Glomerular endothelial cell (primary cell): ENCODE measurements around the gene SEMA4F. TPM values are rescaled to one million over a fixed set of nuclear protein-coding genes. Genes with fewer than 3 reads are reported as not detected.
"Not testable (repeated sequence)": the region's sequence is repeated elsewhere in the genome, so short reads cannot be mapped to it uniquely, and the experiment has no call there.

Experiments
- DNase-seq: peaks from one replicate; pipeline ENCODE4 v3.0.0-alpha.2; 2011; ENCODE audit warnings: low read depth, low spot score; ENCODE audit errors: extremely low read depth
- total RNA-seq: library from RNA; depleted of rRNA; stranded (reverse); fragments of >200 nt; gene quantifications from 2 replicates; pipeline ENCODE4 v1.2.3, GENCODE V29; 2015

The SEMA4F gene, protein sequence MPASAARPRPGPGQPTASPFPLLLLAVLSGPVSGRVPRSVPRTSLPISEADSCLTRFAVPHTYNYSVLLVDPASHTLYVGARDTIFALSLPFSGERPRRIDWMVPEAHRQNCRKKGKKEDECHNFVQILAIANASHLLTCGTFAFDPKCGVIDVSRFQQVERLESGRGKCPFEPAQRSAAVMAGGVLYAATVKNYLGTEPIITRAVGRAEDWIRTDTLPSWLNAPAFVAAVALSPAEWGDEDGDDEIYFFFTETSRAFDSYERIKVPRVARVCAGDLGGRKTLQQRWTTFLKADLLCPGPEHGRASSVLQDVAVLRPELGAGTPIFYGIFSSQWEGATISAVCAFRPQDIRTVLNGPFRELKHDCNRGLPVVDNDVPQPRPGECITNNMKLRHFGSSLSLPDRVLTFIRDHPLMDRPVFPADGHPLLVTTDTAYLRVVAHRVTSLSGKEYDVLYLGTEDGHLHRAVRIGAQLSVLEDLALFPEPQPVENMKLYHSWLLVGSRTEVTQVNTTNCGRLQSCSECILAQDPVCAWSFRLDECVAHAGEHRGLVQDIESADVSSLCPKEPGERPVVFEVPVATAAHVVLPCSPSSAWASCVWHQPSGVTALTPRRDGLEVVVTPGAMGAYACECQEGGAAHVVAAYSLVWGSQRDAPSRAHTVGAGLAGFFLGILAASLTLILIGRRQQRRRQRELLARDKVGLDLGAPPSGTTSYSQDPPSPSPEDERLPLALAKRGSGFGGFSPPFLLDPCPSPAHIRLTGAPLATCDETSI
- 8.1 and 11.3 TPM in 2 replicates for total RNA-seq

DNA sequence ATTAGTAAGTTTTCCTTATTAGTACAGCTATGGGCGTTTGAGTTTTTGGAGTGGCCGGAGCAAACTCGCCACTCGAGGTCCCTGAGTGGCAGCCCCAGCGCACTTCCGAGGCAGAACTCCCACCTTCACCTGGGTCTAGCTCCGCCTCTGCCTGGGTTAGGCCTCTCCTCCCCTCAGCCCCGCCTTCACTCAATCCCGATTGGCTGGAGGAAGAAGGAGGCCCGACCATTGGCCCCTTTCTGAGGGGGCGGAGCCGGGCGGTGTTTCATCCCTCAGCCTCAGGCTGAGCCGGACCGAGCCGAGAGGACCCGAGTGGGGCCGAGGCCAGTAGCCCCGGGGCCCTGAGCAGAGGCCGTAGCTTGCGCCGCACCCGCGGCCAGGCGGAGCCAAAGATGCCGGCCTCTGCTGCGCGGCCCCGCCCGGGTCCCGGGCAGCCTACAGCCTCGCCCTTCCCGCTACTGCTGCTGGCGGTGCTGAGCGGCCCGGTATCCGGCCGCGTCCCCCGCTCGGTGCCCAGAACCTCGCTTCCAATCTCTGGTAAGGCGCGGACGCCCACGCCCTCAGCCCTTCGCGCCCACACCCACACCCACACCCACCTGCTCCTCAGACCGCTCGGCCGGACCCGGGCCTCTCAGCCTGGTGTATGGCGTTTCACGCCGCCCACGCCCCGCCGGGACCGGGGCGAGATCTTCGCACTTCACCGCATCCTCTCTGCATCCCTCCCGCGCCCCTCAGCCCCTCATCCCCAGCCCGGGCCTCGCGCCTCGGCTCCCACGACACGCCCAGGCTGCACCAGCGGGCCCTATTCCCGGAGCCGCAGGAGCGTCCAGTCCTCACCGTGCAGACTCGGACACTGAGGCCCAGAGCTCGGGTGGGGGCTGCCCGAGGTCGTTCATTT, at the start of gene SEMA4F:
Gene SEMA4F, plus strand, starts transcription at position 263 of the 898 bp plus-strand sequence. Its CDS starts 130 bp downstream, at position 393.
- peak; percentile 33 for DNase-seq

DNA sequence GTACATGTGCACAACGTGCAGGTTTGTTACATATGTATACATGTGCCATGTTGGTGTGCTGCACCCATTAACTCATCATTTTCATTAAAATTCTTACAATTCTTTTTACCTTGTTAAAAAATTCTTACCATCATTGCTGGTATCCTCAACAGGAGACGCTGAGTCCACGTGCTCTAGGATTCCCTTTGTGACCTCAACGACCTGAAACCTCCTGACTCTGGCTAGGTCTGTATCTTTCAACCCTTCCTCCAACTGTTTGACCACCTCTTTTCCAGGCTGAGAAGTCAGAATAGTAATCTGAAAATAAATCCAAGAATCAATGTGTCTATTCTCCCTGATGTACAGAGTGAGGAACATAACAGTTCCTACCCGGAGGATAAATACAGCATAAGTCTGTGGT, 47.1 kb upstream of the SEMA4F start:
- DNase-seq: no peak

DNA sequence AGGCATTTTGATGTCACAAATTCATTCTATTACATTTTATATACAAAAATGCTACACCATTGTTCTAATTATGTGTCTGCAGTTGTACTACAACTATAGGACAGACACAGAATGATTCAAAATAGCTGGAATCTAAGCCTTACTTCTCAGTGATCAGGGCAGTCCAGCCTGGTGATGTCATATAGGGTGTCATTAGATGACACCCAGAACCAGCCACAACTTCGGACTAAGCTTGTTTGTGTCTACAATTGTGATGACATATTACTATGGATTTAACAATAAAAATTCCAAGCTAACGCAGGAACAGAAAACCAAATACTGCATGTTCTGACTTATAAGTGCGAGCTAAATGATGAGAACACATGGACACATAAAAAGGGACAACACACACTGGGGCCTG, 36.9 kb upstream of the SEMA4F start:
- no peak for DNase-seq

DNA sequence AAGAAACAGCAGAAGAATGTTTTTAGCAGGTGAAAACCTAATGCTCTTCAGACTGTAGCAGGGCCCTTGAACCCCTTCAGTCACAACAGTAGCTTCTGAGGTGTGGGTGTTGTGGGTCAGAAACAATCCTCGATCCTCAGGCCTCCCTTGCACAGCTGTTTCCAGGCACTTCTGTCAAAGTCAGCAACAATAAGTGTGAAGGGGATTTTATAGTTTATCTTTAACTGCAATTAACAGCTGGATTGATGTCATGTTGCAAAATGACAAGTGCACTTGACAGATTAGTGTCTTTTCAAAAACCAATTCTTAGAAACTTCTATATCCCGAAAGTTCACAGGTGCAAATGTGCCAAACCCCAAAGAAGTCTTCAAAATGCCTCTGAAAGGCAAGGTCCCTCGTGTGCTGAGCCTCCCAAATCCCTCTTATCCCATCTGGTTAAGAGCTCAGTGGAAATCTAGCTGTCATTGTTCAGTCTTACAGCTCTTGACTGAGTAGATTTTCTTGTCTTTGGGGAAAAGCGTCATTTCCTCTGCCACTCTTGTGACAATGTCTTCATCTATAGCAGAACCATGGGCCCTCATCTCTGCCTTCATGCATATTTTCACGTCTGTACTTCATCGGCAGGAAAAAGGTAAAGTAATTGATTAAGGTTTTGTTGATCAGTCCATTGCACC, 35.5 kb upstream of the SEMA4F start:
- DNase-seq: no peak

DNA sequence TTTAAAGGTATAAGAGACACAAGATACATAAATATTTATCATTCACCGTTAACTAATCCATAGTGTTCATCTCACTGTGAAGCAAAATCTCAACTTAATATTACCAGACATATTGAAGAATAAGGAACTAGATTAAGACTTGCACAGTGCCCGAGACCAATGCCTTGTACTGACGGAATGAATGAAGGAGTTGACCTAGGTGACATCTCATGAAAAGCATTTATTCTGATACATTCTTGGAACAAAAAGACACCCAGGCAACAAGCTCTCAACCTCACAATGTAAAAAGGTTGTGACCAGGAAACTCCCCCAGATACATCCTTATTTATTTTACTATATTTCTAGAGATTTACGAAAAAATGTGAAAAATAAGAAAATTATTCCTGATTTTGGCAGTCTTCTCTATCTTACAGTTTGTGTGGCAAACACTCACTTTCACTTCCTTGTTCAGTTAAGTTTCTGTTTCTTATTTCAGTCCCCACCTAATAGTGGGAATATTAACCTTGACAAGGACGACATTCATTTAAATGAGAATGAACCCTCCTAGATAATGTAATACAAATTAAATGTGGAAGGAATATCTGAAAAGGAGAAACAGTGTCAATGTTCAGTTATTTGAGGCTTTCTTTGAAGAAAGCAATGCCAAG, 34.3 kb upstream of the SEMA4F start:
- no peak for DNase-seq

DNA sequence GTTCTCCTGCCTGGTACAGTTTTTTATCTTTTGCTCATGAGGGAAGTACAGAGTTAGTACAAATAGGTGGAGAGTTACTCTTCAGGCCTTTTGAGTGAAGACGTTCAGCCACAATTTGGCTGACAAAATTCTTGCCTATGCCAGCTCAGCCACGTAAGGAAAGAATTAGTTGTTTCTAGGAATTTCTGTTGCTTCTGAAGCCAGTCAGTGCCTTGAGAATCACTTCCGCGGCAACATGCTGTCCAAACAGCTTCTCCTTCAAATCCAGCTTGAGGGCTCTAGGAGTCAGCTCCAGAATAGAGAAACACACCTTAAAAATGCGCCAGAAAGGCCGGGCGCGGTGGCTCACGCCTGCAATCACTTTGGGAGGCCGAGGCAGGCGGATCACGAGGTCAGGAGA, 33.4 kb upstream of the SEMA4F start:
- DNase-seq: no peak

DNA sequence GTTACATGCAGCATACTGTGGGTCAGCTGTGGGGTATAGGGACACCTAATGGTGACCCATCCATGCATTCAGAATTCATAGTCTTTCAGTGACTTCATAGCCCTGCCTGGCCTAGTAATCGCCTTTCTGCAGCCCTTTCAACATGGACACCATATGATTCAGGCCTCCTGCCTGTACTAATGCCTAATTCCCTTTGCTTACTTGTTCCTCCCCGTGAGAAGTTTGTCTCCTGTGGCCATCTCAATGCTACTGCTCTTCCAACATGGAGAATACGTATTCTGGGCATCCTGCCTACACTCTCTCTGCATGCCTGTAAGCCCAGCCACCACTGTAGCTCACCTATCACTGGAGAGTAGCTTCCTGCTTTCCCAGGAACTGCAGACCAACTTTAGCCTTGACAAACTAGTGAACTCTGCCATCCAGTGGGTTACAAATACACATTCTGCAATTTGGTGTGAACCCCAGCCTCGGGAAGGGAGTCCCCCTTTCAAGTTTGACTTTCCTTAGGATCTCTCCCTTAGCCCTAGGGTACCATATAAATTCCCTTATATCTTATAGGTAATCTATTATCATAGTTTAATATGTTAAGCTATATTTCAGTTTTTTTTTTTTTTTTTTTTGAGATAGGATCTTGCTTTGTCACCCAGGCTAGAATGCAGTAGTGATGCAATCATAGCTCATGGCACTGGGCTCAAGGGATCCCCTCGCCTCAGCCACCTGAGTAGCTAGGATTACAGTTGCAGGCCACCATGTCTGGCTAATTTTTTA, 28.2 kb upstream of the SEMA4F start:
- DNase-seq: no peak

DNA sequence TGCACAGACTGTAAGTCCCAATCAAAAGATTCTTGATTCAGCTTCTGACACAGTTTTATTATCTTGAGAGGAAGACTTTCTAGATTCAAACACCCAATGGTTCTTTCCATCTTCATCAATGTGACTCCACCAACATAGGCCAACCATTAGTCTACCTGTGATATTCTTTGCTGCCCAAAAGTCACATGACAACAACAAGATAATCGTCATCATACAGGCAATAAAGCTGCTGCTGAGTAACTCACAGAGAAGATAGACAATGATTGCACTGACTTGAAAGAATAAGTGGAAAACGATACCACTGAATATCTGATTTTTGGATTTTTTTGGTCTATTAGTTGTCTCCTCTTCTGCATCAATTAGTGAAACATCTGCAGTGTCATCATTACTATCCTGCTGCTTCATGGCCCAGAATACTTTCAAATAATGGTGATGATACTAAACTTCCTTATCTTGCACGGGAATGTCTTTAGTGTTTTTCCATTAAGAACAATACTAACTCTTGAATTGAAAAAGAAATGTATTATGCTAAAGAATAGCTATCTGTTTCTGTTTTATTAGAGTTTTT, 25.4 kb upstream of the SEMA4F start:
- DNase-seq: no peak

DNA sequence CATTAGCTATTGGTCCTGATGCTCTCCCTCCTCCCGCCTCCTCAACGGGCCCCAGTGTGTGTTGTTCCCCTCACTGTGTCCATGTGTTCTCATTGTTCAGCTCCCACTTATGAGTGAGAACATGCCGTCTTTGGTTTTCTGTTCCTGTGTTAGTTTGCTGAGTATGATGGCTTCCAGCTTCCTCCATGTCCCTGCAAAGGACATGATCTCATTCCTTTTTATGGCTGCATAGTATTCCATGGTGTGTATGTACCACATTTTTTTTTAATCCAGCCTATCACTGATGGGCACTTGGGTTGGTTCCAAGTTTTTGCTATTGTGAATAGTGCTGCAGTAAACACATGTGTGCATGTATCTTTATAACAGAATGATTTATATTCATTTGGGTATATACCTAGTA, 23.6 kb upstream of the SEMA4F start:
- not testable (repeated sequence) for DNase-seq

DNA sequence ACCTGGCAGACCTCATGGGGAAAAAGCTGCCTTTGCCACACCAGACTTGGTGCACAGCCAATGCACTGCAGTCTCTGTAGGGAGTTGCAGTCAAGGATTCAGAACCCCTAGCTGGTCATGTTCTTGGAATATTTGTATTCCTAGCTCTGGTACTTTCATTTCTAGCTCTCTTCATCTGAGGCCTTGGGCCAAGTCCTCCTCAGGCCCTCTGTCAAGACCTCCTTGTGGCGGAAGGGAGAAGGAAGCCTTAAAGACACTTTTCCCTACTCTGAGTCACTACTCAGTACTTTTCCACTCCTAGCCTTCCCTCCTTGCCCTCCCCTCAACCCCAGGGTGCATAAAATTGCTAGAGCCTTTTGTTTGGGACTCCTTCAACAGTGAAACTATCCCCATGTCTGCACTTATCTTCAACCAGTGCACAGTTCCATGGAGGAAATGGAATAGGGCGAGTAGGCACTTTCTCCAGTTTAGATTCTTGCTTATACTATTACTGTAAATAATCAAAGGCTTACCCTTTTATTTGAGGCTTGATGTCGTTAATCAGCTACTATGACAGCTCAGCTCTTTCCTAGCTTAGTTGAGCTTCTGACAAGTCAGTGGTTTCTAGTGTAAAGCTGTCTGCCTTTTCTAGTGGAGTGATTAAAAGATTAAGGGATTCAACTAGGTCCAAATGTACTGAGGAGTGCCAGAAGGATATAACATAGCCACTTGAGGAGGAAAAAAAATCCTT, 21.7 kb upstream of the SEMA4F start:
- no peak for DNase-seq

DNA sequence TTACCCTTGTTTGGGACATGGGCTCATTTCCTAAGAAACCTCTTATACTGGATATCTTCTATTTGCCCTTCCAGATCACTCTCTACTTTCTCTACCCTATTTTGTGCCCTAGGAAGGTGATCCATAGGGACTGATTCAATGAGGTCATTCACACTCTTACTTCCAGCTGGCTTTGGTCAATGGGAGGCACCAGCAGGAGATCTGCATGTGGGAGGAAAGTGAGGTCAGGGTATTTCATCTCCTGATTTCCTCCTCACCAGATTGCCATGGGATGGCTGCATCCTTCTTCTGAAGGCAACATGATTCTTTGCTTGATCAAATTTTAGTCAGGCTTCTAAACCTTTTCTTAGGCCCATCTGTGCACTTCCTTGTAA, 21.1 kb upstream of the SEMA4F start:
- DNase-seq: no peak

DNA sequence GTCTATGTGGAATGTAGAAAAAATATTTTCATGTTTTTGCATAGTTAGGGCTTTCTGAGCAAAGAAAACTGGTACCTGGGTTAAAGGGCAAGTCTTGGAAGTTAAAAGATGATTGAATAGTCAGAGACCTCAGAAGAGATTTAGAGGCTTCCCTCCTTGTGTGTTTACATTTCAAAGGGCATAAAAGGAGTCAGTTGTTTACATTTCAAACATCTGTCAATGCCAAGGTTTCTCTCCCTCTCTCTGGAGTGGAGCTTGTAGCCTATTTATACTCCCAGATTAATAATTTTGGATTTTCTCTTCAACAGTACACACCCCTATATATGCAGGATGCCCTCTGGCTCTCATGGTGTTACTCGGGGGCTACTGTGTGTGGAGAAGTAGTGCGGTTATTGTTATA, 14.5 kb upstream of the SEMA4F start:
- no peak for DNase-seq

DNA sequence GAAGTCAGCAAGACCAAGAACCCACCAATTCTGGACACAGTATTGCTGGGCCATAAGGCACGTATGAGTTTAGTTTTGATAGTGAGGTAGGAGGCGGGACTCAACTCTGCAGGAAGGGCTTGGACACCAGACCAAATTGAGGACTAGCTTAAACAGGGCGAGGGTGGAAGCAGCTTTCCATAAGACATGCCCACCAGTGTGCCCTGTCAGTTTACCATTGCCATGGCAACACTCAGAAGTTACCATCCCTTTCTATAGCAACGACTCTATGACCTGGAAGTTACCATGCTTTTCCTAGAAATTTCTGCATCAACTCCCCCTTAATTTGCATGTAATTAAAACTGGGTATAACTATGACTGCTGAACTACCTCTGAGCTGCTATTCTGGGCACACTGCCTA, 8.7 kb upstream of the SEMA4F start:
- no peak for DNase-seq

DNA sequence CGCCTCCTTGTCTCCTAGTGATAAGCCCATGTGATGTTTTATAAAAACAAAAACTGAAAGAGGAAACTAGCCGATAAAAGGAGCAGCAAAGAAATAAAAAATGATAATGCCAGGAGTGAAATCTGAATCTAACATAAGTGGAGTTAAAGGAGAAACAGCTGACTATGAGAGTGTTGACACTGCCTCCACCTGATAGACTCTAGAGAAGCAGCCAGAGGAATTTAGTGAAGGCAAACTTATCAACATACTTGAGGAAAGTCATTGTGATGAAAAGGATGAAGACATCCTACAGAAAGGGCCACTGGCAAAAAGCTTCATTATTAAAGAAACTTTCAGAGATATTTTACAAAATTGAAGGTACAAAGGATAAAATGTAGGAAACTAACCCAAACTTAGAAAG, 7.8 kb upstream of the SEMA4F start:
- no peak for DNase-seq

DNA sequence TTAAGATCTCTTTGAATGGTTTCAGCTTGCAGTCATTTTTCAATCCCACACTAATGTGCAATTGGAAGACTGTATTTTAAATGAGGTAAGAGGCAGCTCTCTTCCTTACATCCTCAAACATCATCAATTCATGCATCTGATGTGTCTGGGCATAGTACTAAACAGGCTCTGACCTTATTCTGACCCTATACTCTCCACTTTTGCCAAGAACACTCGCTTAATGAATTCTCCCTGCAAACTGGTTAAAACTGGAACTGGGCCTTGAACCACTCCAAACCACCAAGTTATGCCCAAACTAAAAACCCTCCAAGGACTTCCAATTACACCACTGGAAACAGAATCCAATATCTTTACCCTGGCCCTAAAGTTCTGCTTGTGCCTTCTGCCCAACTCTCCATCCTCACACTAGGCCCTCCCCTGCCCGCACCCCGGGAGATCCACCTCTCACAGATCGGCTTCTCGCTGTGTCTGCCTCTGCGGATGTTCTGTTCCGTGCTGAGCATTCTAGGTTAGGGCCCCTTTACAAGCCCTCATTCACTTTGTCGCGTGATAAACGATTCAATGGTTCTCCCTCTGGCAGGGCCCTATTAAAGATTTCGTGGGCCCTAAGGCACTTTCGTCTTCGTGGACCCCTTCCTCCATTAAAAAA, 7.1 kb upstream of the SEMA4F start:
- DNase-seq: no peak

DNA sequence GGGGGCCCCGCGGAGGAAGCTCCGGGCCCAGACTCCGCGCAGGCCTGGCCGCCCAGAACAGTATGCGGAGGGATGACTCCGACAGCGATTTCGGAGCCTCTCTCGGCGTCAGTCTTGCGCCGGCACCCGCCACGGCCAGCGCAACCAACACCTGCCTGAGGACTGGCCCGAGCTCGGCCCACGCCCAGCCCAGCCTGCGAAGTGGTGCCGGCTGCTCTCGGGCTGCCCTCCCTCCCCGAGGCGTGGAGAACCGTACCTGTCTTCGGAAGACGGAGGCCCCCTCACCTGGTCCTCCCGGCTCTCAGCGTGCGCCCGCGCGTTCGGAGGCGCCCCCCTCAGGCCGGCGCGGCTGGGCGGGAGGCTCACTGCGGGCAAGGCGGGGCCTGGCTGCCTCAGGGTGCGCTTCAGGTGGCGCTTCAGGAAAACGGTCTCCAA, 6.0 kb upstream of the SEMA4F start, which contains the start of gene M1AP:
Gene M1AP, minus strand, starts transcription at position 322 of the 435 bp plus-strand sequence. CDS start 8,055 bp downstream, outside the sequence.
- DNase-seq: no peak

DNA sequence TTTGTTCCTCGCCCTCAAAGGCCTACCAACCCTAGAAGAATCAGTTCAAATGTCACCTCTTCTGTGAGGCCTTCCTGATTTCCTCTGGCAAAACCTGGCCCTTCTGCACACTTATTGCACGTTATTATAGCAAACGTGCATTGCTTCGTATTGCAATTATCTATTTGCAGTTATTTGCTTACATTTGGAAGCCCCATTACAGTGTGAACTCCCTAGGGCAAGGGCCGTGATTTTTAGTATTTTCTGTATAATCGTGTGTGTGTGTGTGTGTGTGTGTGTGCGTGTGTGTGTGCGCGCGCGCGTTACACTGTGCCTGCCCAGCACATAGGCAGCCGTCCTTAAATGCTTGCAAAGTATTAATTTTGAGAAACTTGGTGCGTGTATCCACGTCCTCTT, 460 bp upstream of the SEMA4F start:
- DNase-seq: no peak

DNA sequence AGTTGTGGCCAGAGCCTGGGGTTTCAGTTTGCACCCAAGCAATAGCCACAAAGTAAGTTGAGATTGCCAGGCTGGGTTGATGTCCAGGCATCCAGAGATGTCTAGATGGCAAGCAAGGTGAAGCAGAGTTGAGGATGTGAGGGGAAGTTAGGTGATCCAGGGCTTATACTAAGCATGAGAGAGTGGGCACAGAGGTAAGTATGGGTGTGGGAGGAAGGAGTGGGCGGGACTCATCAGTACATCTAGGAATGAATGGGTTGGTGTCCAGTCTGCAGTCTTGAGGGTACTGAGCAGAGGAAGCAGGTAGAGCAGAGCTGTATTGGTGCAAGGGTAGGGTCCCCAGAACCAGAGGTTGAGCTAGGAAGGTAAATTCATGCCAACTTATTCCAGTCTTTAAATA, 1.5 kb downstream of the SEMA4F start:
- no peak for DNase-seq
